ENCODE results near the gene CELA3B.

GRCh38 chr1:21952786-21953520, 23.9 kb upstream of the CELA3B start:
- TF ChIP-seq CTCF (IDR thresholded peaks at IDR 0.05) (no peak), POLR2A (IDR thresholded peaks at IDR 0.05) (no peak), EP300 (IDR thresholded peaks at IDR 0.05) (no peak)

All from sigmoid colon (tissue), 4 donors.